NT2/D1 (cell line): ENCODE measurements around the gene TBC1D22B.

ENCODE experiments used
- SUZ12 ChIP-seq: IDR thresholded peaks from 2 replicates; pipeline ENCODE4 v1.6.1; 2011; ENCODE audit not compliant: insufficient read length, insufficient read depth; ENCODE audit errors: extremely low read depth
- YY1 ChIP-seq: IDR thresholded peaks from 2 replicates; pipeline ENCODE4 v1.6.1; 2011; ENCODE audit not compliant: insufficient read length, insufficient read depth
- ZNF274 ChIP-seq: IDR thresholded peaks from 2 replicates; pipeline ENCODE4 v1.6.1; 2011; ENCODE audit warnings: mild to moderate bottlenecking, low read depth, low read length

DNA sequence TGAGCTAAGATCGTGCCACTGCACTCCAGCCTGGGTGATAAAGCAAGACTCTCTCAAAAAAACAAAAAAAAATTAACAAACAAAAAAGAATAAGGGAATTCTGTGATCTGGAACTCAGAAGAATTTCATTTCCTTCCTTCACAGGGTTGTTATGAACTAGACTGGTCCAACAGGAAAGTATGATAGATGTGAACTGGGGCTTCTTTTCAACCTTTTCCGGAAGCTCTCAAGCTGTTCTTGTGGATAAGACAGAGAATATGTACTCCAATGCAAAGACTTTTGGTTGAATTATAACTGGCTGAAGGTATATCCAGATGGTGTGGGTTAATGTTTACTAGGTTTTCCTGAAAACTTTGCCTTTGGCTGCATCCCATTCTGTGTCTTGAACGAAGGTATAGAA lies 101.5 kb downstream of the TBC1D22B start:
- TF ChIP-seq SUZ12 (no peak), ZNF274 (no peak), YY1 (no peak)
